ENCODE measurements around the gene PTPRE.
A peak's percentile ranks its signal among the peaks of the same experiment; 100 is the strongest.

Gene PTPRE

GRCh38 chr10:128049226-128050120 is 142.6 kb downstream of the PTPRE start:
- DNase-seq, result no peak

- no peak for DNase-seq
Observed at GRCh38 chr10:128050121-128050516, 143.2 kb downstream of the PTPRE start.

GRCh38 chr10:128050936-128051335 is 144.0 kb downstream of the PTPRE start:
- DNase-seq, result no peak

GRCh38 chr10:128051548-128051947 is 144.6 kb downstream of the PTPRE start:
- DNase-seq, result no peak

- DNase-seq, result no peak
Observed at GRCh38 chr10:128052696-128053095, 145.8 kb downstream of the PTPRE start.

- DNase-seq, result no peak
Observed at GRCh38 chr10:128053356-128053755, 146.5 kb downstream of the PTPRE start.

GRCh38 chr10:128054163-128054970 is 147.5 kb downstream of the PTPRE start:
- DNase-seq, result no peak

GRCh38 chr10:128055061-128055868 is 148.4 kb downstream of the PTPRE start:
- no peak for DNase-seq

GRCh38 chr10:128056303-128057050 is 149.6 kb downstream of the PTPRE start:
- no peak for DNase-seq

GRCh38 chr10:128058106-128058749 is 151.3 kb downstream of the PTPRE start:
- no peak for DNase-seq

- DNase-seq, result no peak
Observed at GRCh38 chr10:128058750-128059134, 151.8 kb downstream of the PTPRE start.

GRCh38 chr10:128059266-128059981 is 152.5 kb downstream of the PTPRE start:
- no peak for DNase-seq

- no peak for DNase-seq
Observed at GRCh38 chr10:128059982-128060293, 153.0 kb downstream of the PTPRE start.

- no peak for DNase-seq
Observed at GRCh38 chr10:128060341-128061250, 153.7 kb downstream of the PTPRE start.

GRCh38 chr10:128061306-128062300 is 154.7 kb downstream of the PTPRE start:
- no peak for DNase-seq

- DNase-seq, result no peak
Observed at GRCh38 chr10:128062331-128062880, 155.5 kb downstream of the PTPRE start.

- DNase-seq, result peak; percentile 50
Observed at GRCh38 chr10:128062881-128063563, 156.1 kb downstream of the PTPRE start.

GRCh38 chr10:128063736-128064107 is 156.8 kb downstream of the PTPRE start:
- DNase-seq, result no peak

Data from activated effector memory CD4-positive, alpha-beta T cell treated with Interleukin-2 at 50 U/mL for 16 hours (primary cell).